ENCODE data around the gene PRPF31. TPM values are rescaled to one million over a fixed set of nuclear protein-coding genes. Genes with fewer than 3 reads are reported as not detected.

PRPF31 gene
- total RNA-seq, 1 experiment from 2014 or later = 84.4 TPM

- Histone ChIP-seq H3K56ac (ENCODE audit: insufficient read length, low read depth, low read length) (no peak overlapping the region), H4K8ac (replicated peaks; ENCODE audit: insufficient read length, low read depth, low read length) (no peak overlapping the region), H3K9me3 (ENCODE audit: control insufficient read depth, low read depth, low read length) (no peaks in the 10 kb centered on the region), H3K18ac (ENCODE audit: insufficient read length, low read depth, low read length) (peak overlapping the region; percentile 21), H3K23me2 (ENCODE audit: insufficient read length, low read depth, low read length, poor library complexity, severe bottlenecking) (peaks cover 8% of the 10 kb centered on the region), H4K20me1 (ENCODE audit: control insufficient read depth, insufficient read depth, insufficient read length) (no peaks in the 10 kb centered on the region), H2BK12ac (ENCODE audit: insufficient read length, low read depth, low read length) (no peak overlapping the region), H3K4me1 (ENCODE audit: insufficient read depth, low read length) (no peaks in the 10 kb centered on the region), H3K27me3 (ENCODE audit: insufficient read depth, low read length) (no peaks in the 10 kb centered on the region), H2BK15ac (ENCODE audit: low read depth, low read length) (no peak overlapping the region), H2AK5ac (ENCODE audit: insufficient read length, low read length) (no peak overlapping the region), H3K9ac (ENCODE audit: extremely low read depth, insufficient read length, low read length) (no peak overlapping the region), H3K27ac (ENCODE audit: insufficient read length, low read depth, low read length) (no peak overlapping the region), H2BK120ac (ENCODE audit: low read depth, low read length, poor library complexity, severe bottlenecking) (no peak overlapping the region), H3K79me2 (ENCODE audit: insufficient read depth, low read length) (no peaks in the 10 kb centered on the region), H4K5ac (ENCODE audit: insufficient read length, low read depth, low read length) (no peak overlapping the region), H2BK20ac (ENCODE audit: low read depth, low read length, poor library complexity, severe bottlenecking) (no peak overlapping the region), H3K23ac (ENCODE audit: insufficient read length, low read depth, low read length) (no peak overlapping the region), H3K79me1 (ENCODE audit: insufficient read depth, low read depth, low read length, poor library complexity, severe bottlenecking) (no peaks in the 10 kb centered on the region), H3K4ac (ENCODE audit: low read depth, low read length) (no peak overlapping the region), H4K91ac (ENCODE audit: insufficient read length, low read depth, low read length) (no peak overlapping the region), H3K4me2 (ENCODE audit: insufficient read depth, insufficient read length, low read length) (no peak overlapping the region), H2AFZ (ENCODE audit: low read length) (no peak overlapping the region), H3T11ph (ENCODE audit: low read length) (no peak overlapping the region), H3K14ac (ENCODE audit: insufficient read depth, low read length) (no peak overlapping the region), H2BK5ac (ENCODE audit: insufficient read length, low read length) (no peak overlapping the region)
- no CpG with 5 or more reads among the region's 25 CpGs for WGBS (ENCODE audit: extremely low coverage, insufficient read length, low lambda C conversion rate)
- peaks cover 0 to 5% (median 0%) of the 10 kb centered on the region in 3 experiments; a peak in 2 of 7 replicates for H3K36me3 Mint-ChIP-seq (ENCODE audit: insufficient read depth in 1 of 3, low read depth in 3 of 3)
- no peak overlapping the region for H3K4me3 Mint-ChIP-seq
- TF ChIP-seq, protein P1, sequence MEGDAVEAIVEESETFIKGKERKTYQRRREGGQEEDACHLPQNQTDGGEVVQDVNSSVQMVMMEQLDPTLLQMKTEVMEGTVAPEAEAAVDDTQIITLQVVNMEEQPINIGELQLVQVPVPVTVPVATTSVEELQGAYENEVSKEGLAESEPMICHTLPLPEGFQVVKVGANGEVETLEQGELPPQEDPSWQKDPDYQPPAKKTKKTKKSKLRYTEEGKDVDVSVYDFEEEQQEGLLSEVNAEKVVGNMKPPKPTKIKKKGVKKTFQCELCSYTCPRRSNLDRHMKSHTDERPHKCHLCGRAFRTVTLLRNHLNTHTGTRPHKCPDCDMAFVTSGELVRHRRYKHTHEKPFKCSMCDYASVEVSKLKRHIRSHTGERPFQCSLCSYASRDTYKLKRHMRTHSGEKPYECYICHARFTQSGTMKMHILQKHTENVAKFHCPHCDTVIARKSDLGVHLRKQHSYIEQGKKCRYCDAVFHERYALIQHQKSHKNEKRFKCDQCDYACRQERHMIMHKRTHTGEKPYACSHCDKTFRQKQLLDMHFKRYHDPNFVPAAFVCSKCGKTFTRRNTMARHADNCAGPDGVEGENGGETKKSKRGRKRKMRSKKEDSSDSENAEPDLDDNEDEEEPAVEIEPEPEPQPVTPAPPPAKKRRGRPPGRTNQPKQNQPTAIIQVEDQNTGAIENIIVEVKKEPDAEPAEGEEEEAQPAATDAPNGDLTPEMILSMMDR (conservative IDR thresholded peaks at IDR 0.05) = peak; percentile 86
- DNase-seq = peak; percentile 95
- no peak overlapping the region for H3K27ac Mint-ChIP-seq
- peaks cover 24% of the 10 kb centered on the region for H3K27me3 Mint-ChIP-seq (ENCODE audit: low read depth)
- H3K9me3 Mint-ChIP-seq = peaks cover 0 to 3% of the 10 kb centered on the region in 2 experiments; a peak in 1 of 5 replicates
- peaks cover 18 to 31% of the 10 kb centered on the region in 2 experiments for H3K4me1 Mint-ChIP-seq
Measured at GRCh38 chr19:54168174-54168917, 52.8 kb downstream of the PRPF31 start.
